Eye (tissue), 1 donor: Measurements from ENCODE around the gene POLH.
"Not testable (repeated sequence)": the region's sequence is repeated elsewhere in the genome, so short reads cannot be mapped to it uniquely, and the experiment has no call there.

Experiments used
- DNase-seq: peaks from one replicate; pipeline ENCODE4 v3.0.0-alpha.2; 2015

POLH gene

GRCh38 chr6:43634702-43635303 is 58.8 kb downstream of the POLH start:
- DNase-seq = no peak

GRCh38 chr6:43635387-43636307 is 59.7 kb downstream of the POLH start, which contains the start of gene MAD2L1BP:
TSS of gene MAD2L1BP (plus strand) at chr6:43635840. CDS start at chr6:43635876, 36 bp downstream.
- peak; percentile 95 for DNase-seq

GRCh38 chr6:43636308-43636659 is 60.3 kb downstream of the POLH start:
- DNase-seq = no peak

DNA sequence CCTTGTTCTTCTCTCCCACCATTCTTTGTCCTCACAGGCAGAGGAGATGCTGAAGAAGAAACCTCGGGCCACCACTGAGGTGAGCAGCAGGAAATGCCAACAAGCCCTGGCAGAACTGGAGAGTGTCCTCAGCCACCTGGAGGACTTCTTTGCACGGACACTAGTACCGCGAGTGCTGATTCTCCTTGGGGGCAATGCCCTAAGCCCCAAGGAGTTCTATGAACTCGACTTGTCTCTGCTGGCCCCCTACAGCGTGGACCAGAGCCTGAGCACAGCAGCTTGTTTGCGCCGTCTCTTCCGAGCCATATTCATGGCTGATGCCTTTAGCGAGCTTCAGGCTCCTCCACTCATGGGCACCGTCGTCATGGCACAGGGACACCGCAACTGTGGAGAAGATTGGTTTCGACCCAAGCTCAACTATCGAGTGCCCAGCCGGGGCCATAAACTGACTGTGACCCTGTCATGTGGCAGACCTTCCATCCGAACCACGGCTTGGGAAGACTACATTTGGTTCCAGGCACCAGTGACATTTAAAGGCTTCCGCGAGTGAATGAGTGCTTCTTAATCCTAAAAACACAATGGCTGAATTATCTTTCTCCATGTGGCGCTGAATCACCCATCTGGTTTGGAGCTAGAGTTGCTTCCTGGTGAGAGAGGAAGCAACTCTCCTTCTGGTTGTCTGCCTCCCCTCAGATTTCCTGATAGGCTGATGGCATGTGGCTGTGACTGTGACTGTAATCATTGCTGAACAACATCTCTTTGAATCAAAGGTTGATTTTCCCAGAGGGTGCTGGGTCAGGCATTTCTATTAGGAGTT is 64.2 kb downstream of the POLH start:
- no peak for DNase-seq

DNA sequence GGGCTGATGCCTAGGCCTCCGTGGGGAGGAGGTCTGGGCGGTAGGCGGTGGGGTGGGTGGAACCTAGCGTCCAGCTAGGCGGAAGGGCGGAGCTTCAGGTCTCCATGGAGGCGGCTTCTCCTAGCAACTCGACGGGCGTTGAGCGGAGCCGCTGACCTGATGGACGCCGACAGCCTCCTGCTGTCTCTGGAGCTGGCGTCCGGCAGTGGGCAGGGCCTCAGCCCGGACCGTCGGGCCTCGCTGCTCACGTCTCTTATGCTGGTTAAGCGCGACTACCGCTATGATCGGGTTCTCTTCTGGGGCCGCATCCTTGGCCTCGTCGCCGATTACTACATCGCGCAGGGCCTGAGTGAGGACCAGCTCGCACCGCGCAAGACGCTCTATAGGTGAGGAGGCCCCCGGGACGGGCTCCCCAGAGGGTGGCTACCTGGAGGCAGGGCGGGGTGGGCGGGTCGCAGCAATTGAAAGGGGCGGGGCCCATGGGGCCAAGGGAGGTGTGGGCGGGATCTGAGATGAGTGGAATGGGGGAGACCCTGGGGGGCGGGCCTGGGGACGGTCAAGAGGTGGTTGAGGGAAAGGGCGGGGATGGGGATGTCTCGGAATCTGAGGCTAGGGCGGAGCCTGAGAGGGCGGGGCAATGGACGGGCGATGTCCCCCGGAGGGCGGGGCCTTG is 69.1 kb downstream of the POLH start, which contains the start of gene RSPH9:
TSS of gene RSPH9 (plus strand) at position 97 of the 673 bp plus-strand sequence. CDS start at position 160, 63 bp downstream.
- peak; percentile 95 for DNase-seq

DNA sequence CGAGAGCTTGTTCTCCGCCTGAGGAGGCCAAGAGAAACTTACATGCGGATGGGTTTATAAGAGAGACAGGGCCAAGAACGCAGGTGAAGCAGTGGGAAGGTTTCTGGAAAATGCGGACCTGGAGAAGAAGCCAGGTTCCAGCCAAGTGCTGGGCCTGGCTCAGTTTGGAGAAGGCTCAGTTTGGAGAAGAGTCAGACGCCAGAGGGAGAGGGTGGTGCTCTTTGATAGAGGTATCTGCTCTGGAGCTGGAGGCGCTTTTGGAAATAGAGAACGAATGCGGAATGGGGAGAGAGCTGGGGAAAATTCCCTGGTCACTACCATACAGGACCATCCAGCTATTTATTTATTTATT is 69.6 kb downstream of the POLH start:
- no peak for DNase-seq

- DNase-seq = no peak
These were observed 71.6 kb downstream of the POLH start for GRCh38 chr6:43647613-43648012.

- no peak for DNase-seq
These were observed 72.3 kb downstream of the POLH start for GRCh38 chr6:43648248-43648647.

DNA sequence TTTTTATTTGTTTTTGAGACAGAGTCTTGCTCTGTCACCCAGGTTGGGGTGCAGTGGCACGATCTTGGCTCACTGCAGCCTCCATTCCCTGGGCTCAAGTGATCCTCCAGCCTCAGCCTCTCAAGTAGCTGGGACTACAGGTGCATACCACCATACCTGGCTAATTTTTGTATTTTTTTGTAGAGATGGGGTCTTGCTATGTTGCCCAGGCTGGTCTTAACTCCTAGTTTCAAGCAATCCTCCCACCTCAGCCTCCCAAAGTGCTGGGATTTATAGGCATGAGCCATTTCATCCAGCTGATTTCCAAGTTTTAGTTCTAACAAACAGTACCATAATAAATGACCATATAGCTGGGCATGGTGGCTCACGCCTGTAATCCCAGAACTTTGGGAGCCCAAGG is 76.8 kb downstream of the POLH start:
- DNase-seq = not testable (repeated sequence)

DNA sequence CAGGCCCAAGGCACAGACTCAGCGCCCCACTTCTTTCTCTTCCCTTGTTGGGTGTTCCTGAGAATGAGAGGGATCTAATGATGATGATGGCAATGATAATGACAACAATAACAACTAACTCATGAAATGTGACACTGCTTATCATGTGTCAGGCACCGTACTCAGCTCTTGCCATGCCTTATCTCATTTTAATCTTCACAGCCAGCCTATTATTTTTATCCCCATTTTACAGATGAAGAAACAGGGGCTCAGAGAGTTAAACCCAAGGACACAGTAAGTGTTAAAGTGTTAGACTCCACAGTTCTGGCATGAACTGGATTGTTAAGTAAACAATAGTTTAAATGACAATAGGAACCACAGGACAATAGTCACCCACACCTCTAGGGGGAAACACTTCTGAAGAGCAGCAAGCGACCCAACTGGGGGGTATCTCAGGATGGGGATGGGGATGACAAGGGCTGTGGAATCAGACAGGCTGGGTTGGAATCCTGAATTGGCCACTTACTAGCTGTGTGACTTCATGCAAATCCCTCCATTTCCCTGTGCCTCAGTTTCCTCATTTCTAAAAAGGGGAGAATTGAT is 81.3 kb downstream of the POLH start:
- DNase-seq = no peak

DNA sequence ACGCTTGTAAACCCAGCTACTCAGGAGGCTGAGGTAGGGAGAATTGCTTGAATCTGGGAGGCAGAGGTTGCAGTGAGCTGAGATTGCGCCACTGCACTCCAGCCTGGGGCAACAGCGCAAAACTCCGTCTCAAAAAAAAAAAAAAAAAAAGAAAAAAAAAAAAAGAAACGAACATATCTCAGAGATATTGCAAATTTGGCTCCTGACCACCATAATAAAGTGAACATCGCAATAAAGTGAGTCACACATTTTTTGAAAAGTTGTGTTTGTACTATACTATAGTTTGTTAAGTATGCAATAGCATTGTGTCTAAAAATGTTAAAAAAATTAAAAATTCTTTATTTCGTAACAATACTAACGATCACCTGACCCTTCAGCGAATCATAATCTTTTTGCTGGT is 82.2 kb downstream of the POLH start:
- no peak for DNase-seq

DNA sequence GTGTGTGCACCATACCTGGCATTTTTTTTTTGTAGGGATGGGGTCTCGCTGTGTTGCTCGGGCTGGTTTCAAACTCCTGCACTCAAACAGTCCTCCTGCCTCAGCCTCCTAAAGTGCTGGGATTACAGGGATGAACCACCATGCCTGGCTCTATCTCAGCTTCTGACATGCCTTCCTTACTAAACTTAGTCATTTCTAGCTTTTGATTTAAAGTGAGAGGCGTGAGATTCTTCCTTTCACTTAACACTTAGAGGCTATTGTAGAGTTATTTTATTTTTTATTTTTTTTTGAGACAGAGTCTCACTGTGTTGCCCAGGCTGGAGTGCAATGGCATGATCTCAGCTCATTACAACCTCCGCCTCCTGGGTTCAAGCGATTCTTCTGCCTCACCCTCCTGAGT is 87.0 kb downstream of the POLH start:
- not testable (repeated sequence) for DNase-seq
